HG02623 (cell line): ENCODE measurements around the gene ETNPPL.

Experiments
- ATAC-seq: cut with Tn5 transposase; IDR thresholded peaks from one replicate; pipeline ENCODE4 v1.9.1; 2021; ENCODE audit warnings: moderate library complexity; ENCODE audit not compliant: unreplicated experiment

Gene ETNPPL

GRCh38 chr4:108702960-108703359, 59.9 kb downstream of the ETNPPL start:
- ATAC-seq: no peak

- ATAC-seq: no peak
Observed at GRCh38 chr4:108700081-108700757, 62.6 kb downstream of the ETNPPL start.

GRCh38 chr4:108696160-108696559, 66.7 kb downstream of the ETNPPL start:
- ATAC-seq: no peak

GRCh38 chr4:108695062-108695461, 67.8 kb downstream of the ETNPPL start:
- no peak for ATAC-seq

GRCh38 chr4:108694423-108694822, 68.4 kb downstream of the ETNPPL start:
- ATAC-seq: no peak

GRCh38 chr4:108693819-108694218, 69.0 kb downstream of the ETNPPL start:
- no peak for ATAC-seq

- no peak for ATAC-seq
Observed at GRCh38 chr4:108693211-108693610, 69.6 kb downstream of the ETNPPL start.
